DLD1 (cell line): Measurements from ENCODE around the gene AOC2.
"Not testable (repeated sequence)": the region's sequence is repeated elsewhere in the genome, so short reads cannot be mapped to it uniquely, and the experiment has no call there.

Source experiments
- in situ Hi-C: cut with HindIII; loops from 2 replicates; pipeline ENCODE4 v1.10.0; 2017; ENCODE audit warnings: low sequenced_read_pairs

AOC2 gene

DNA sequence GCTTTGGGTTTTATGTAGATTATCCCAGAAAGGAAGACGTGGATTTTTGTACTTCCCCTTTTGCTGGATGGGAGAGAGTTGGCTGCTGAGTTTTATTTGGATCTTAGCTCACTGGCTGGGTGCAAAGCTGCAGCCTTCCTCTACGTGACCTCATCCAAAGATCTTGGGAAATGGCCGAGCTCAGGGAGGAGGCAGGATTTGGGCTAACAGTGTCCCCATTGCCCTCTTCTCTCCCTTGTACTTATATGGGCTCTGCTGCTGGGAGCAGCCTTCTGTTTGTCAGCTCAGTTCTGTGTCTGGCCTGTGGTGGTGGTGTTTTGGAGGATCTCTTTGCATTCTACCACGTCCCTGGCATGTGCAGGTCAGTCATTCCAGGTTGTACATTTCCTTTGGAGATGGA lies 8.6 kb downstream of the AOC2 start:
- in situ Hi-C loops = no loop called here

DNA sequence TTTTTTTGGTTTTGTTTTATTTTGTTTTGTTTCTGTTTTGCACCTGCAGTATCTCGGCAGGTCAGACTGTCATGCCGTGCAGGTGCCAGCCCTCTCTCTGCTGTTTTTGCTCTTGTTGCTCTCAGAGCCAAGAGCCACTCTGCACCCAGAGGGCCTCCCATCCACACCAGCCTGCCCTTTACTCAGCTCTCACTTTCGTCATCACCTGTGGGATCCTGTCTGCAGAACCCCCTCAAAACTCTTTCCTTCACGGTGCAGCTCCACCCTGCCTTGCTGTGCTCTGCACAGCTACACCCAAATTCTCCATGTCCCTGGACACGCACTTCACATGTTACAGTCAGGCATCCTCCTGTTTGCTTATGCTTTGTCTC lies 9.2 kb downstream of the AOC2 start:
- in situ Hi-C loops = no loop called here

GRCh38 chr17:42853968-42854790 lies 9.8 kb downstream of the AOC2 start:
- in situ Hi-C loops = no loop called here

- in situ Hi-C loops = no loop called here
Observed at GRCh38 chr17:42855048-42855596, 10.7 kb downstream of the AOC2 start.

DNA sequence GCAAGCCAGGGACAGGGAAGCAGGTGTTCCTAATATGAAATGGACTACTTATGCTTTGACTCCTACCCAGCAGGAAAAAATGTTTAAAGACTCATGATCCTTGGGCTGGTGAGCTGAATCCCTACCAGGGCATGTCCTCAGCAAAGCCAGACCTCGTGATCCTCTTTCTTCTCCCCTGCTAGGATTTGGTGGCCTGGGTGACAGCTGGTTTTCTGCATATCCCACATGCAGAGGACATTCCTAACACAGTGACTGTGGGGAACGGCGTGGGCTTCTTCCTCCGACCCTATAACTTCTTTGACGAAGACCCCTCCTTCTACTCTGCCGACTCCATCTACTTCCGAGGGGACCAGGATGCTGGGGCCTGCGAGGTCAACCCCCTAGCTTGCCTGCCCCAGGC lies 11.7 kb downstream of the AOC2 start:
- in situ Hi-C loops = not testable (repeated sequence)

DNA sequence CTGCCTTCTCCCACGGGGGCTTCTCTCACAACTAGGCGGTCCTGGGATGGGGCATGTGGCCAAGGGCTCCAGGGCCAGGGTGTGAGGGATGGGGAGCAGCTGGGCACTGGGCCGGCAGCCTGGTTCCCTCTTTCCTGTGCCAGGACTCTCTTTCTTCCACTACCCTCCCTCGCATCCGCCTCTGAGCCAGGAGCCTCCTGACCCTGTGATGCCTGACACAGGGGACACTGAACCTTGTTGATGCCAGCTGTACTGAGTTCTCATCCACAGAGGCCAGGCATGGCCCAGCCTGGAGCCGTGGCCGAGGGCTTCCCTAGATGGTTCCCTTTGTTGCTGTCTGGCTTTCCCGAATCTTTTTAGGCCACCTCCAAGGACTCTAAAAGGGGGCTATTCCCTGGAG lies 12.1 kb downstream of the AOC2 start:
- in situ Hi-C loops = not testable (repeated sequence)

GRCh38 chr17:42857389-42857788 lies 13.0 kb downstream of the AOC2 start:
- in situ Hi-C loops = no loop called here

GRCh38 chr17:42865638-42866094 lies 21.3 kb downstream of the AOC2 start:
- in situ Hi-C loops = no loop called here

DNA sequence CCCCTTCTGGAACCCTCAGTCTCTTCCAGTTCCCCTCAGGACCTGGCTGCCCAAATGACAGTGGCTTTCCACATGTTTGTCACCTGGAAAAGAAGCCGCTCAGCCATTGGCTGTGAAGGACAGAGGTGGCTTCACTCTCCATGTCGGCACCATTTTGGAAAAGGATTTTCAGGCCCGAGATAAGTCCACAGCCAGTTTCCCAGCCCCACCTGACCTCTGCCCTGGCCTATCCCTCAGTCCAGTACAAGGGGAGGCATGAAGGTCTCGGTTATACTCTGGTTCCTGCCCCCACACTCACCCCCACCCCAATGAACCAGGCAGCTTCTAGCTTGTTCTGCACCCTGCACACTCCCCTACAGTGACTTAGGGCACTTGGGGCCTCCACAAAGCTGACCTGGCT lies 21.8 kb downstream of the AOC2 start:
- in situ Hi-C loops = no loop called here

GRCh38 chr17:42866631-42867575 lies 22.5 kb downstream of the AOC2 start:
- in situ Hi-C loops = no loop called here

DNA sequence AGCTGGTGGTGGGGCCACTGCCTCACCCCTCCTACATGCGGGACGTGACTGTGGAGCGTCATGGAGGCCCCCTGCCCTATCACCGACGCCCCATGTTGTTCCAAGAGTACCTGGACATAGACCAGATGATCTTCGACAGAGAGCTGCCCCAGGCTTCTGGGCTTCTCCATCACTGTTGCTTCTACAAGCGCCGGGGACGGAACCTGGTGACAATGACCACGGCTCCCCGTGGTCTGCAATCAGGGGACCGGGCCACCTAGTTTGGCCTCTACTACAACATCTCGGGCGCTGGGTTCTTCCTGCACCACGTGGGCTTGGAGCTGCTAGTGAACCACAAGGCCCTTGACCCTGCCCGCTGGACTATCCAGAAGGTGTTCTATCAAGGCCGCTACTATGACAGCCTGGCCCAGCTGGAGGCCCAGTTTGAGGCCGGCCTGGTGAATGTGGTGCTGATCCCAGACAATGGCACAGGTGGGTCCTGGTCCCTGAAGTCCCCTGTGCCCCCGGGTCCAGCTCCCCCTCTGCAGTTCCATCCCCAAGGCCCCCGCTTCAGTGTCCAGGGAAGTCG lies 23.4 kb downstream of the AOC2 start:
- in situ Hi-C loops = not testable (repeated sequence)

DNA sequence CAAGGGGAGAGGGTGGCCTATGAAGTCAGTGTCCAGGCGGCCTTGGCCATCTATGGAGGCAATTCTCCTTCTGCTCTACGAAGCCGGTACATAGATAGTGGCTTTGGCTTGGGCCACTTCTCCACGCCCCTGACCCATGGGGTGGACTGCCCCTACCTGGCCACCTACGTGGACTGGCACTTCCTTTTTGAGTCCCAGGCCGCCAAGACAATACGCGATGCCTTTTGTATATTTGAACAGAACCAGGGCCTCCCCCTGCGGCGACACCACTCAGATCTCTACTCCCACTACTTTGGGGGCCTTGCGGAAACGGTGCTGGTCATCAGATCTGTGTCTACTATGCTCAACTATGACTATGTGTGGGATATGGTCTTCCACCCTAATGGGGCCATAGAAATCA lies 24.0 kb downstream of the AOC2 start:
- in situ Hi-C loops = no loop called here

- in situ Hi-C loops = no loop called here
Observed at GRCh38 chr17:42871647-42872046, 27.3 kb downstream of the AOC2 start.

GRCh38 chr17:42872251-42872965 lies 28.0 kb downstream of the AOC2 start:
- in situ Hi-C loops = no loop called here

DNA sequence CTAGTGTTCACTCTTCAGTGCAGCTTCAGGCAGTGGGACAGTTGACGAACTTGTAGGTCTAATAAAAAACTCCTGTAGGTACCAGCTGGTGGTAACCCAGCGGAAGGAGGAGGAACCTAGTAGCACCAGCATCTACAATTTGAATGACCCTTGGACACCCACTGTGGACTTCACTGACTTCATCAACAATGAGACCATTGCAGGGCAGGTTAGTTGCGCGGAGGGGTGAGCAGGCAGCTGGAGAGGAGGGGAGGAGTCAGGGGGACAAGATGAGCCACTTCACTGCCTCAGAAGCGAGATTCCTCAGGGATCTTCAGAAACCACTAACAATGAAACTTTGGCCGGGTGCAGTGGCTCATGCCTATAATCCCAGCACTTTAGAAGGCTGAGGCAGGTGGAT lies 28.9 kb downstream of the AOC2 start:
- in situ Hi-C loops = no loop called here

GRCh38 chr17:42873932-42874695 lies 29.7 kb downstream of the AOC2 start:
- in situ Hi-C loops = not testable (repeated sequence)

GRCh38 chr17:42877037-42877436 lies 32.7 kb downstream of the AOC2 start:
- in situ Hi-C loops = no loop called here

DNA sequence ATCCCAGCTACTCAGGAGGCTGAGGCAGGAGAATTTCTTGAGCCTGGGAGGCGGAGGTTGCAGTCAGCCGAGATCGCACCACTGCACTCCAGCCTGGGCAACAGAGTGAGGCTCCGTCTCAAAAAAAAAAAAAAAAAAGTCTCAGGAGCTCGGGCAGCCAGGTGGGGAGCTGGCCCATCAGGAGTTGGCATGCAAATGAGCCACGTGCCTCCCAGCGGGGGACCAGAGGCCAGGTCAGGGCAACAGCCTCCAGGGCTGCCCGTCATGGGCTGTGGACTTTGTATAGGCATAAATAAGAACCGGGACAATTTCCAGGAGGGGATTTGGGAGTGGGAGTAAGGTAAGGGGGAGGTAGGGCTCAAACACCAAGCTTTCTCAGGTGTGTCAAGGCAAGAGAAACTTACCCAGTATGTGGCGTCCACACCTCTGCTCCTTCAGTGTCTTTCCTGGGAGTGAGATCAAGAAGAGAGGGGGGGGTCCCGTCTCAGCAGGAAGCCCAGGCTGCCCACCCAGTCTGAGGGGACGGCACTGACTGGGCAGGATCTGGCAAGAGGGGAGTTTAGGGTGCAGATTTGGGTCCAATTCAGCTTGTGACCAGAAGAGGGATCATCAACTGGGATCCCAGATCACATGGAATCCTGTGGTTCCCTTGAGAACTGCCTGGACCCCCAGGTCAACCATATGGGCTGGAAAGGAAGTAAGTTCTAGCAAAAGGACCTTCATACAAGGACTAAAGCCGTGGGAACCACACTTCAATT lies 33.9 kb downstream of the AOC2 start:
- in situ Hi-C loops = no loop called here

DNA sequence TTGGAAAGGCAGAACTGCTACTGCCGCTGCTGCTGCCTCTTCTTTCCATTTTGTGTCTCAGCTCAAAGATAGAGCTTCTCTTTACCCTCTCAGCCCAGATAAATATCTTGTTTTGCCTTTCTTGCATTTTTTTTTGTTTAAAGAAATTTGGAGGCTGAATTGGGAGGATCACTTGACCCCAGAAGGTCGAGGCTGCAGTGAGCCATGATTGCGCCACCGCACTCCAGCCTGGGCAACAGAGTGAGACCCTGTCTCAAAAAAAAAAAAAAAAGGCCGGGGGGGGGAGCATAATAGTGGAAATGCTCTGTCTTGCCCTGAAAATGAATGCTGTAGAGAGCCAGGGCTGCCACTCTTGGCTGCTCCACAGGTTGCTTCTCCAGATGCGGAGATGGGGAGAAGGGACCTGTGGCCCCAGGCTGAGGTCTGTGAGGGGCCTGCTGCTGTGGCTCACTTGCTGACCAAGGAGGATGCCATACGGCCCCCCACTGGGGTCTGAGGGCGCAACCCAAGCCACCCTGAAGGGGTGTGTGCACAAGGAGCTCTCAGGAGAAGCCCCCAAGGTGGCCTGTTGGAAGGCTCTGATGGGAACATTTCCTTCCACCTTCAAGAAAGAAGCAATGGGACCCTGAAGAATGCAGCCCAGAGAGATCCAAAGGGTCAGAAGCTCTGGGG lies 34.7 kb downstream of the AOC2 start:
- in situ Hi-C loops = no loop called here
